Activated naive CD4-positive, alpha-beta T cell treated with anti-CD3 and anti-CD28 coated beads for 36 hours (primary cell): ENCODE measurements around the gene UBE2D1. TPM values are rescaled to one million over a fixed set of nuclear protein-coding genes. Genes with fewer than 3 reads are reported as not detected.

ENCODE experiments used
- CTCF ChIA-PET: fragments of 350-600 bp; sonication (Branson Sonifier 250); formaldehyde crosslinking; loops from one replicate; lab custom pipeline; 2021; ENCODE audit warnings: antibody characterized with exemption; lab: Charles Lee
- DNase-seq: peaks from one replicate; pipeline ENCODE4 v3.0.0-alpha.2; 2020
- H3K27ac Mint-ChIP-seq: one replicate; pipeline ENCODE4 v1.8.0; 2021; ENCODE audit warnings: mild to moderate bottlenecking, mixed read lengths
- H3K27me3 Mint-ChIP-seq: one replicate; pipeline ENCODE4 v1.8.0; 2021; ENCODE audit warnings: low read depth, mixed read lengths
- H3K36me3 Mint-ChIP-seq: one replicate; pipeline ENCODE4 v1.8.0; 2021; ENCODE audit warnings: low read depth, mixed read lengths
- H3K4me1 Mint-ChIP-seq: one replicate; pipeline ENCODE4 v1.8.0; 2021; ENCODE audit warnings: low read depth, mixed read lengths
- H3K4me3 Mint-ChIP-seq: one replicate; pipeline ENCODE4 v1.8.0; 2021; ENCODE audit warnings: mild to moderate bottlenecking, moderate library complexity, mixed read lengths
- H3K9me3 Mint-ChIP-seq: one replicate; pipeline ENCODE4 v1.8.0; 2021; ENCODE audit warnings: mixed read lengths
- intact Hi-C: fragments of 100-400 bp; cut with micrococcal nuclease; formaldehyde crosslinking; loops from one replicate; pipeline ENCODE4 v1.15.1; 2023
- total RNA-seq, 2 experiments: library from RNA; stranded (reverse); gene quantifications; one replicate each; pipeline ENCODE4 v1.2.3, GENCODE V29; 2021

UBE2D1 gene
- total RNA-seq, 2 experiments from 2014 or later: 8.7 to 9.3 TPM

DNA sequence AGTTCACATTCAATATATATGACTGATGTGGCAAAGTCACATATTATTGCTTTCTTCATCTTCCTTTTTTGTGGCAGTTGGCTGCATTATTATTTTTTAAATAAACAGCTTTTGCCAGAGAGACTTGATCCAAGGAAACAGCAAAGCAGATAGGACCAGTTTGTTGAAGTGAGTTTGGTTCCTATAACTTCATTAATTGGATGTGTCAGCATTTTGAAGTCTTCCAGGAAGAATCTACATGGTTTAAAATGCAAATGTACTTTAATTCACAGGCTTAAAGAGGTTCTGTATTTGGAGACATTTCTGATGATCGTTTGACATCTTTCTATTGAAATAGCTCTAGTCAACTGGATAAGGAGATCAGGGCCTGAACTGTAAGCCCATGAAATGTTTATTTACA lies 13.2 kb downstream of the UBE2D1 start:
- peaks cover 11% of the 10 kb centered on the region for H3K36me3 Mint-ChIP-seq
- no peak for DNase-seq
- intact Hi-C loops: no loop called here
- H3K4me3 Mint-ChIP-seq: no peak overlapping the region
- no peaks in the 10 kb centered on the region for H3K9me3 Mint-ChIP-seq
- H3K27ac Mint-ChIP-seq: no peak overlapping the region
- CTCF ChIA-PET: no interaction called here
- no peaks in the 10 kb centered on the region for H3K27me3 Mint-ChIP-seq
- peaks cover 22% of the 10 kb centered on the region for H3K4me1 Mint-ChIP-seq

DNA sequence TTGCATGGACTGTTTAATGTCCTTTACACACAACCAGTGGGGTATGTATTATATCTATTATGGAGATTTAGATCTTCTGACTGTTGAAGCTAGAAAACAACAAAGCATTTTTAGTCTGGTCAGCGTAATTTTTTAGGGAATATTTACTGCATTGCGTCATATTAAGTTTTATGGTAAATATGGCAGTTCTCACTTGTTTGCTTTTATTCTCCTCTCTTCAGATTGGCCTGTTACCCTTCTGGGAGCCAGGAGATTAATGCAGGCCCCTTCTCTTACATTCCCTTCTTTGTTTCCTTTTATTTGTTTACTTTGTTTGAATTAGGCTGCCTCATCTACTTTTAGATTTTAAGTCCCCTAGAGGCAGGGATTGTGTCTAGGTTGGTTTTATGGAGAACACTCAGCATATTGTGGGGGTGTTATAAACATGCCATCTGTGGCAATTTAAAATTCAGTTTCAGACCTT lies 13.8 kb downstream of the UBE2D1 start:
- CTCF ChIA-PET: interaction anchor here (1.0 kb wide), 1 partner anchor 49 kb away, joined by 4 read pairs; no protein-coding TSS in a partner anchor
- Mint-ChIP-seq H3K27me3 (no peaks in the 10 kb centered on the region), H3K27ac (no peak overlapping the region), H3K4me3 (no peak overlapping the region), H3K4me1 (peaks cover 21% of the 10 kb centered on the region), H3K9me3 (no peaks in the 10 kb centered on the region), H3K36me3 (peaks cover 11% of the 10 kb centered on the region)
- no peak for DNase-seq
- intact Hi-C loops: no loop called here

DNA sequence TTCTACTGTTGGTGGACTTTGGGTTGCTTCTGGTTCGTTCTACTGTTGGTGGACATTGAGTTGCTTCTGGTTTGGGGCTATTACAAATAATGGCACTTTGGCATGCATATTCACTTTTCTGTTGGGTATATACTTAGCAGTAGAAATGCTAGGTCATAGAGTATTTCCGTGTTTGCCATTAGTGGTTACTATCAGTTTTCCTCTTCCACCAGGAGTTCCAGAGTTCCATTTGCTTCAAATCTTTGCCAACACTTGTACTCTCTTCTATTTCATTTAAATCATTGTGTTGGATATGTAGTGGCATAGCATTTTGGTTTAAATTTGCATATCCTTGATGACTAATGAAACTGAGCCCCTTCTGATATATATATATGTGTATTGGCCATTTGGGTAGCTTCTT lies 15.2 kb downstream of the UBE2D1 start:
- Mint-ChIP-seq H3K4me1 (peaks cover 23% of the 10 kb centered on the region), H3K4me3 (no peak overlapping the region), H3K27me3 (no peaks in the 10 kb centered on the region), H3K36me3 (peaks cover 11% of the 10 kb centered on the region), H3K27ac (no peak overlapping the region), H3K9me3 (no peaks in the 10 kb centered on the region)
- intact Hi-C loops: no loop called here
- CTCF ChIA-PET: interaction anchor here (0.9 kb wide), 1 partner anchor 16 kb away, joined by 5 read pairs; no protein-coding TSS in a partner anchor
- no peak for DNase-seq

DNA sequence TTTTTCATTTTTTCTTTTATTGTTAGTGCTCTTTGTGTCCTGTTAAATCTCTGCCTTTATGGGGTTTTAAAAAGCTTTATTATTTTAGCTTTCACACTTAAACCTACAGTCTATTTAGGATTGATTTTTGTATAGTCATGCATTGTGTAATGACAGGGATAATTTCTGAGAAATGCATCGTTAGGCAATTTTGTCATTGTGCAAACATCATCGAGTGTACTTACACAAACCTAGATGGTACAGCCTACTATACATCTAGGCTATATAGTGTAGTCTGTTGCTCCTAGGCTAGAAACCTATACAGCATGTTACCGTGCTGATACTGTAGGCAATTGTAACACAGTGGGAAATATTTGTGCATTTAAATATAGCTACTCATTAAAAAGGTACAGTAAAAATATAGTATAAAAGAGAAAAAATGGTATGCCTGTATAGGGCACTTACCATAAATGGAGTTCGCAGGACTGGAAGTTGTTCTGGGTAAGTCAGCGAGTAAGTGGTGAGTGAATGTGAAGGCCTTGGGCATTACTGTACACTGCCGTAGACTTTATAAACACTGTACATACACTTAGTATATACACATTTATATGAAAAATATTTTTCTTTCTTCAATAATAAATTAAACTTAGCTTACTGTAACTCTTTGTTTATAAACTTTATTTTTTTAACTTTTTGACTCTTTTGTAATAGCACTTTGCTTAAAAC lies 16.0 kb downstream of the UBE2D1 start:
- H3K9me3 Mint-ChIP-seq: no peaks in the 10 kb centered on the region
- intact Hi-C loops: no loop called here
- H3K27ac Mint-ChIP-seq: no peak overlapping the region
- no peak for DNase-seq
- H3K4me1 Mint-ChIP-seq: peaks cover 23% of the 10 kb centered on the region
- peaks cover 7% of the 10 kb centered on the region for H3K36me3 Mint-ChIP-seq
- CTCF ChIA-PET: interaction anchor here (0.9 to 1.1 kb wide), 2 partner anchors 16 to 51 kb away, joined by 5 read pairs; no protein-coding TSS in a partner anchor
- no peak overlapping the region for H3K4me3 Mint-ChIP-seq
- no peaks in the 10 kb centered on the region for H3K27me3 Mint-ChIP-seq

DNA sequence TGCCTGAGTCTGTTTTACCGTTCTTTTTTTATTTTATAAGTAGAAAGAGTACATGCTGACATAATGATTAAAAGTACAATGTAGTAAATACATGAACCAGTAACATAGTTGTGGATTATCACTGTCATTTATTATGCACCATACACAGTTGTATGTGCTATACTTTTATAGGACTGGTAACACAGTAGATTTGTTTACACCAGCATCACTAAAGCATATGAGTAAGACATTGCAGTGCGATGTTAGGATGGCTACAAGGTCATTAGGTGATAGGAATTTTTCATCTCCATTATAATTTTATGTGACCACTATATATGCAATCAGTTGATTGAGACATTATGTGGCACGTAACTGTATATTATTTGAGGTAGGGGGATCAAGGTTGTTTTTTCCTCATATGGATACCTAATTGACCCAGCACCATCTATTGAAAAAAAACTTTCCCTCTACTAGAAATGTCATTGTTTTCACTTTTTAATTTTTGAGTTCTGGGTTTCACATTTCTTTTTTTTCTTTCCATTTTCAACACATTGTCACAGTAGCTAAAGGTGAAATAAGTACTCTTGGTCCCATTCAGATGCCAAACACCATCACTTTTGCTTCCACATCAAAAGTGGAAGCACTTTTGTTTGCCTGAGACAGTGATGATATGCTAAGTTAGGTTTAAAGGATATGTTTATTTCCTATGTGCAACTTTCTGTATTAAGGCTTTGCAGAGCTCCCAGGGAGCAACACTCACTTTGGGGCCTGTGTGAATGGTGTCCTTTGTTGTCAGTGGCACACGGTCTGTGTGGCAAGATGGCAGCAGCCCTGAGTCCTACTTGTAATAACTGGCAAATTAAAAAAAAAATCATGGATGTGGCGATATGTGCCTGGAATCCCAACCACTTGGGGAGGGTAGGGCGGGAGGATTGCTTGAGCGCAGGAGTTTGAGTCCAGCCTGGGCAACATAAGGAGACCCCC lies 17.1 kb downstream of the UBE2D1 start:
- CTCF ChIA-PET: interaction anchor here (1.1 kb wide), 1 partner anchor 53 kb away, joined by 5 read pairs; no protein-coding TSS in a partner anchor
- Mint-ChIP-seq H3K27me3 (no peaks in the 10 kb centered on the region), H3K36me3 (peaks cover 2% of the 10 kb centered on the region), H3K27ac (no peak overlapping the region), H3K4me1 (peaks cover 25% of the 10 kb centered on the region), H3K9me3 (no peaks in the 10 kb centered on the region), H3K4me3 (no peak overlapping the region)
- no peak for DNase-seq
- intact Hi-C loops: no loop called here

DNA sequence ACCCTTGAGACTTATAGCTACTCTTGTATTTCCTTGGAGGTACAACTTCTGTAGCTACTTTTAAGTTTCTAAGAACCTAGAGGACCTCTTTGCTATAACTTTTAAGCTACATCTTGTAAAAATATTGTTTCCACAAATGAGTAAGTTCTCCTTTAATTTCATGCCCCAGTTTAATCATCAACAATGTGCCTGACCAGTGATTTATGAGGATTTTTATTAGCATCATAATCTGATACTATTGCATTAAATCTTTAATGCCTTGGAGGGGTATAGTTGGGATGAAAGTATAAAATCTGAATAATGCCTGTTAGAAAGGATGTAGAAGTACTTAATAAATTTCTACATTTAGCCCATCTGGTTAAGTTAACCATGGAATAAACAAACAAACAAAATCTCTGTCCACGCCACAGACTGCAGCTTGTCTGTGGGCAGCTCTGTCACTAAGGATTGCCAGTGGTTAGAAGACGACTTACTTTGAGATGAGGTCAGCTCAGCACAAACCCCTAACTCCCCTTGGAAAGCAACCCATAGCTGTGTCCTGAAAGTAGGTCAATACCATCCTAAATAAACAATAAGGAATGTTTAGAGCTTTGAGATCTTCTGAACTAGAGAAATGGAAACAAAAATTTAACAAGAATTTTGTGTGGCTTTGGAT lies 18.3 kb downstream of the UBE2D1 start:
- Mint-ChIP-seq H3K27me3 (no peaks in the 10 kb centered on the region), H3K4me1 (peaks cover 25% of the 10 kb centered on the region), H3K4me3 (no peak overlapping the region), H3K9me3 (no peaks in the 10 kb centered on the region), H3K27ac (no peak overlapping the region), H3K36me3 (no peaks in the 10 kb centered on the region)
- intact Hi-C loops: no loop called here
- DNase-seq: no peak
- CTCF ChIA-PET: interaction anchor here (0.6 to 0.7 kb wide), 2 partner anchors 8 to 54 kb away, joined by 3 read pairs; no protein-coding TSS in a partner anchor

DNA sequence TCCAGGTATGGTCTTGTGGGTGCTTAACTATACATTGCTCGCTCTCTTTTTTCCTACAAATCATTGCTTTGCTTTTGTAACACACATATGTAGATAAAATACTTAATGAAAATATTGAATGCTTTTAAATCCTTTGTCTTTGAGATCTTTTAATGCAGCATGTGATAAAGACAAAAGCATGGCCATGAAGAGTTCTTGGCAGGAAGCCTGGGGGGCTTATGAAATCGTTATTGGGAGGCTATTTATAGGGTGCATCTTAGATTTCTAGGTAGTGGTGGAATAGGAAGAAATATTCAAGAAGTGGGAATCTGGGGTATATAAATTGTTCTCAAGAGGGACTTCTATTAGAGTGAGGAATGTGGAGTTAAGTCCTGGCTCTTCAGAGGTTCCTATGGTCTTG lies 21.9 kb downstream of the UBE2D1 start:
- Mint-ChIP-seq H3K4me1 (peaks cover 32% of the 10 kb centered on the region), H3K36me3 (peaks cover 2% of the 10 kb centered on the region), H3K9me3 (no peaks in the 10 kb centered on the region), H3K4me3 (no peak overlapping the region), H3K27ac (no peak overlapping the region), H3K27me3 (no peaks in the 10 kb centered on the region)
- intact Hi-C loops: loop anchor here (2.0 kb wide), 1 partner anchor 22 kb away; the partner anchor contains the start of gene UBE2D1
- CTCF ChIA-PET: no interaction called here
- DNase-seq: no peak

DNA sequence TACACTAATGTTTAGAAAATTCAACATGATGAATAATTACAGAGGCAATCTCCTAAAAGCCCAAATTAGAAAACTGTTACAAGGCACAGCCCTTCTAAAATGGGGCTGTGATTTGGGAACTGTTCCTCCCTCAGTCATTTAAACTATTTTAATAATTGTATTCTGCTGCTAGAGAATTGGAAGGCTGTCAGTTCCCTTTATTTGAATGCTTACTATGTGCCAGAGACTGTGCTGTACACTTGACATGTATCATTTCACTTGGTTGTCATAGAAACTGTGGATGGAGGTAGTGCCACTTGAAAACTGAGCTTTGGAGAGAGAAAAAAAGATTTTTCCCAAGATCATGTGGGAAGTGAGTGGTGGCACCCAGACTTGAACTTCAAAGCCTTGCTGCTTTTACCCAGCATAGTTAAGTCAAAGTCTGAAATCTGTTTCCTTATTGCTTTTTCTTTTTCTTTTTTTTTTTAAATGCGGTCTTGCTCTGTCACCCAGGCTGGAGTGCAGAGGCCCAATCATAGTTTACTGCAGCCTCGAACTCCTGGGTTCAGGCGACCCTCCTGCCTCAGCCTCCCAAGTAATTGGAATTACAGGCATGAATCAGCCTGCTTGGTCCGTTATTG lies 23.6 kb downstream of the UBE2D1 start:
- DNase-seq: no peak
- Mint-ChIP-seq H3K9me3 (no peaks in the 10 kb centered on the region), H3K36me3 (peaks cover 4% of the 10 kb centered on the region), H3K27me3 (no peaks in the 10 kb centered on the region), H3K4me3 (no peak overlapping the region), H3K4me1 (peaks cover 28% of the 10 kb centered on the region), H3K27ac (no peak overlapping the region)
- CTCF ChIA-PET: no interaction called here
- intact Hi-C loops: loop anchor here (2.0 kb wide), 1 partner anchor 14 kb away; no protein-coding TSS in a partner anchor

DNA sequence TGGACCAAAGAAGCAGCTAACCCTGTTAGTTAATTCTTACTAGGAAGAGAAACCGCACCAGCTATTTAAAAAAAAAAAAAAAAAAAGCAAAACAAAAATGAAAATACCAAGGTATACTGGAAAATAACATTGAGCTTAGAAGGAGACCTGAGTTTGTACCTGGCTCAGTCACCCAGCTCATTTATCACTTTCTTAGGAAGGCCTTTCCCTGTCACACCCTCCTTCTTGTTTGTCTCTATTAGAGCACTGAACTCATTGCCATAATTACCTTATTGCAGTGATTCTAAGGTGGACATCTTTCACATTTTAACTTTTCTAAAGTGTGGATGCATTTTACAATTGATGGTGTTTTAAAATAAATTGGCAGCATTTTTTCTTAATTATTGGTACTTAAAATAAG lies 24.1 kb downstream of the UBE2D1 start:
- H3K27me3 Mint-ChIP-seq: no peaks in the 10 kb centered on the region
- peaks cover 28% of the 10 kb centered on the region for H3K4me1 Mint-ChIP-seq
- H3K9me3 Mint-ChIP-seq: no peaks in the 10 kb centered on the region
- intact Hi-C loops: loop anchor here (2.0 kb wide), 1 partner anchor 14 kb away; no protein-coding TSS in a partner anchor
- no peak for DNase-seq
- CTCF ChIA-PET: interaction anchor here (0.6 kb wide), 1 partner anchor 14 kb away, joined by 3 read pairs; no protein-coding TSS in a partner anchor
- no peak overlapping the region for H3K27ac Mint-ChIP-seq
- no peak overlapping the region for H3K4me3 Mint-ChIP-seq
- peaks cover 7% of the 10 kb centered on the region for H3K36me3 Mint-ChIP-seq

DNA sequence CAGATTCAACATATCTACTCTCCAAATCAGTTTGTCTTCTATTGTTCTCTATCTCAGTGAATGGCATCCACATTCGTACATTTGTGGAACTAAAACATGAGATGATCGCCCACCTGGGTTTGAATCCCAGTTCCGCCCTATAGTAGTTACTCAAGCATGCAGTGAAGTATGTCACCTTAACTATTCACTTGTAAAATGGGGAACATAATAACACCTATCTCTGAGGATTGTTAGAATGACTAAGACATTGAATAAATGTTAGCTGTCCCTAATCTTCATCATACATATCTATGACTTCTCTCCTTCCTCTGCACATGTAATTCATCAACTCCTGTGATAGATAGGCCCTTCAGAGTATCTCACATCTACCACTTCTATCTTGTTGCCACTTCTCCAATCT lies 24.7 kb downstream of the UBE2D1 start:
- CTCF ChIA-PET: interaction anchor here (0.6 to 1.3 kb wide), 2 partner anchors 14 to 182 kb away, joined by 3 read pairs; no protein-coding TSS in a partner anchor
- Mint-ChIP-seq H3K27me3 (no peaks in the 10 kb centered on the region), H3K4me1 (peaks cover 26% of the 10 kb centered on the region), H3K27ac (no peak overlapping the region), H3K9me3 (no peaks in the 10 kb centered on the region), H3K36me3 (peaks cover 9% of the 10 kb centered on the region), H3K4me3 (no peak overlapping the region)
- no peak for DNase-seq
- intact Hi-C loops: loop anchor here (2.0 kb wide), 1 partner anchor 13 kb away; no protein-coding TSS in a partner anchor

DNA sequence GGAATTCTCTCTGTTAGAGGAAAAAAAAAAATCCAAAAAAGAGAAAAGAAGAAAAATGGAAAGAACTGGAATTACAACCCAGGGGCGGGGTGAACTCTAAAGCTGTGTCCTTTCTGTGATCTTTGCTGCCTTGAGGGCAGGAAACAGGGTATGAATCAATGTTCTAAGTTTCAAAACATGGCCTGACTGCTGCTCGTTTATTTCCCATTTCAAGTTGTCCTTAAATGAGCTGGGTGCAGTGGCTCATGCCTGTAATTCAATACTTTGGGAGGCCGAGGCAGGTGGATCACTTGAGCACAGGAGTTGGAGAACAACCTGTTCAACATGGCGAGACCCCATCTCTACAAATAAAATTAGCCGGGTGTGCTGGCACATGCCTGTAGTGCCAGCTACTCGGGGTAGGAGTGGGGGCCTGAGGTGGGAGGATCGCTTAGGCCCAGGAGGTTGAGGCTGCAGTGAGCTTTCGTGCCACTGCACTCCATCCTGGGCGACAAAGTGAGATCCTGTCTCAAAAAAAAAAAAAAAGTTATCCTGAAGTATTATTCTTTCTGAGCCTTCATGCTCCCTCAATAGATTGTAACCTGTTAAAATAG lies 25.7 kb downstream of the UBE2D1 start:
- intact Hi-C loops: no loop called here
- H3K27ac Mint-ChIP-seq: no peak overlapping the region
- peak; percentile 7 for DNase-seq
- H3K9me3 Mint-ChIP-seq: no peaks in the 10 kb centered on the region
- CTCF ChIA-PET: interaction anchor here (1.3 kb wide), 1 partner anchor 183 kb away, joined by 3 read pairs; no protein-coding TSS in a partner anchor
- peaks cover 26% of the 10 kb centered on the region for H3K4me1 Mint-ChIP-seq
- H3K36me3 Mint-ChIP-seq: peaks cover 12% of the 10 kb centered on the region
- no peak overlapping the region for H3K4me3 Mint-ChIP-seq
- no peaks in the 10 kb centered on the region for H3K27me3 Mint-ChIP-seq
